GM11168 (cell line): Measurements from ENCODE around the gene ADAMTS12.

ENCODE experiments used
- in situ Hi-C: fragments of 300-500 bp; cut with MboI; formaldehyde crosslinking; loops from one replicate; pipeline ENCODE4 v1.12.0; 2022; ENCODE audit warnings: low sequenced_read_pairs; ENCODE audit not compliant: unreplicated experiment

The ADAMTS12 gene

DNA sequence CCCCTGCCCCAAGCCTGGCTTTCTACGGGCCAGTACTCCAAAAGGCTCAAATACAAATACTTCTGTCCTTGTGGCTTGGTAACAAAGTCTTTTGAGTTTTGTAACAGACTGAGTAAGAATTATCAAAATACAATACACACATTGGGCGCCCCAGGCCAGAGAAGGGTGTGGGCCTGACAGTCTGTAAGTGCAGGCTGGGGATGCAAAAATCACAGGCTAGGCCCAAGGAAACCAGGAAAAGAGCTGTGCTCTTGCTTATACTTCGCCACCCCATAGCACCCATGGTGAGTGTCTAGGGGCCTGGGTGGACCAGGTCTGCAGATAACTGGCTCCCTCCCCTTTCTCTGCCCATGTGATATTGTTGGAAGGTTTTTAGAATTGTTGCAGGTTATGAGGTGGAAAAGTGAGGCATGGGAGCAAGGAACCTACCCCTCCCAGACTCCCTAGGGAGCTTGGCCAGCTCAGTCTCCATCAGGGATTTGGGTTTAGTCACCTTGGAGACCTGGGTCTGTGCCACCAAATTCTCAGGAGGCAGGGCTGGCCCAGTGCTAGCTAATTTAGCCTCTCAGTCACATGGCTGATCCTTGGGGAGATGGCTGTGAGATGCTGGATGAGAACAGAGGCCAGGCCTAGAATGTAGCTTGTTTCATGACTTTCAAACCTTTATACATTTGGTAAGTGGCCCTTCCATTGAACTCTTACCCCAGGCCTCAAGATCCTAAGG, 378.2 kb downstream of the ADAMTS12 start:
- in situ Hi-C loops = no loop called here

DNA sequence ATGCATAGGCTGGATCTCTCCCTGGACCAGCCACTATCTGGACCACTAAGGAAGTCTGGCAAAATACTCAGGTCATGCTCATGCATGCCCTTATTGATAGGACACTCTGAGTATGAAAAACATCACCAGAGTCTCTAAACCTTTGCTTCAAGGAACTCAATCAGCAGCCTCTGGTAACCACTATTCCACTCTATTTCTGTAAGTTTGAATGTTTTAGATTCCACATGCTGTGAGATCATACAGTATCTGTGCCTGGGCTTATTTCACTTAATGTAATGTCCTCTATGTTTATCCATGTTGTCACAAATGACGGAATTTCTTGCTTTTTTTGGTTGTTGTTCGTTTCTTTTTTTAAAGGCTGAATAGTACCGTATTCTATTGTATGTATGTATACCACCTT, 382.8 kb downstream of the ADAMTS12 start:
- in situ Hi-C loops = no loop called here

DNA sequence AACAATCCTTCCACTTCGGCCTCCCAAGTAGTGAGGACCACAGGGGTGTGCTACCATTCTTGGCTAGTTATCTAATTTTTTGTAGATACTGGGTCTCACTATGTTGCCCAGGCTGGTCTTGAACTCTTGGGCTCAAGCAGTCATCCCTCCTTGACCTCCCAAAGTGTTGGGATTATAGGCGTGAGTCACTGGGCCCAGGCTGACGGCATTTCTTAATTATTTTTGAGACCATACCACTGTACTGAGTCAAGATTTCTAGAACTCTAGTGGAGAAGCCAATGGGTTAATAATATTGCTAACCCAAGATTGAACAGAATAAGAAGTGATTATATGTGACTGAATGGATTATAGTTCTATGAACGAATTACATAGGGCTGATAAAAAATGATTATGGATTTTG, 384.4 kb downstream of the ADAMTS12 start:
- in situ Hi-C loops = no loop called here

DNA sequence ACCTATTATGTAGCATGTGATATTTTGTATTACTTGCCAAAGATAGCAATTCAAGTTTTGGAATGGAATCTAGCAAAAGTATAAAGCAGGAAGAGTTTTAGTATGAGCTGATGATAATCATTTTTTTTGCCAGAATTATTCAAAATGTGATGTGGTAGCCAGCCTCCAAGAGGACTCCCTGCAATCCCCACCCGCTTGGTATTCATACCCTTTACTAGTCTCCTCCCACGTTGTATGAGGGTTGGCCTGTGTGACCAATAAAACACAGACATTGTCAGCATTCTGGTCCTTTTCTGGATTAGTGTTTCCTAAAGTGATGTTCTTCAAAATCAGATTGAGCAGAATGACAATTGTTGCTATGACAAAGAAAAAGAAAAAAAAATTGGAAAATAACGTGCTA, 387.2 kb downstream of the ADAMTS12 start:
- in situ Hi-C loops = no loop called here

DNA sequence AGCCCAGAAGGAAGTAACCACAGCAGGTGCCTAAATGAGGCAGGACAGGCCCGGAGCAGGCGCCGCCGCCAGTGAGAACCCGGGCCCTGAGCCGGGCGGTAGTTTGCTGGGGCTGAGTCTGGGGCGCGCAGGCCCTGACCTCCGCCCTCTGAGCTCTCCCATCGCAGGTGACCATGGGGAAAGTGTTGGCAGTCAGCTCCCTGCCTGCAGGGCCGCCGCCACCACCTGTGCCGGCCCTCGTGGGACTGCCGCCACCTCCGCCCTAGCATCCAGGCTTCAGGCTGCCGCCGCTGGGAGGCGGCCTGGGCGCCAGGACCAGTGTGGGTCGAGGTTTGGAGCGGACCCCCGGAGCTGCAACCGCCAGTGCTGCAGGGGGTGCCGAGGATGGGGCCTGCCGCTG, 389.9 kb downstream of the ADAMTS12 start:
- in situ Hi-C loops = no loop called here

DNA sequence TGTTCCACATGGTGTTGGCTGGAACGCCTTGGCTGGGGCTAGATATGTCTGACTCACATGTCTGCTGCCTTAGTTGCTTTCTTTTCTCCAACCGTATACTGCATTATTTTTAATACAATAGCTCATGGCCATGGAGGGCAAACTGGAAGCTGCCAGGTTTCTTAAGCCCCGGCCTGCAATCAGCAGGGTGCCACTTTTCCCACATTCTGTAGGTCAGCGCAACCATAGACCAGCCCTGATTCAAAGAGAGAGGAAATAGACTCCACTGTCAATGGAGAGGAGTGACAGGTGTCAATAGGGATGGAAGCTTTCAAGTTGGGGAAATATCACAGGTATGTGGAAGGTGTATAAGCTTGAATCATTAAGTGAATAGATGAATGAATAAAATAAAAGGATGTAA, 390.5 kb downstream of the ADAMTS12 start:
- in situ Hi-C loops = no loop called here

DNA sequence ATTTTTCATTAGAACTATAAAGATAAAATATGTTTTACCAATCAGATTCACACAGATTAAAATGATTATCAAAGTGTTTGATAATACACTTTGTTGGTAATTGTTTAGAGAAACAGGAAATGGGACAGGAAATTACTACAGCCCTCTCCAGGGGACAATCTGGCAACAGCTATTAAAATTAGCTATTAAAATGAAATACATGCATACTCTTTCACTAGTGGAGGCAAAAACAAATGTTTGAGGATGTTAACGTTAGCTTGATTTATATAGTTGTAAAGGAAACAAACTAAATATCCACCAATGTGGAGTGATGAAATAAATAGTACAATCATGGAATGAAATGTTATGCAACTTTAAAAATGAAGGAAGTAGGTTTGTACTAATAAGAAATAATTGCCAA, 397.3 kb downstream of the ADAMTS12 start:
- in situ Hi-C loops = no loop called here

DNA sequence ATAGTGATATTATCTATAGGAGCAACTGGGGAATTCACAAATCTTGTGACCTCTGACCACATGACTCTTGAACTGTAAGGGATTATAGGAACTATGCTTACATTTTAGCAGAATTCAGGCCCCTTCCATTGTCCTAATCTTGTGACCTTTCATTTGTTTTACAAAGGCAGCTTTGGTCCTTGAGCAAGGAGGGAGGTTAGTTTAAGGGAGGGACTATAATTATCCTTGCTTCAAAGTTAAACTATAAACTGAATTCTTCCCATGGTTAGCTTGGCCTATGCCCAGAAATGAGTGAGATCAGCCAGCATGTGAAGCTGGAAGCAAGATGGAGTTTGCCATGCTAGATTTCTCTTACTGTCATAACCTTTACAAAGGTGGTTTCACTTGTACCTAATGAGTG, 399.8 kb downstream of the ADAMTS12 start:
- in situ Hi-C loops = no loop called here

DNA sequence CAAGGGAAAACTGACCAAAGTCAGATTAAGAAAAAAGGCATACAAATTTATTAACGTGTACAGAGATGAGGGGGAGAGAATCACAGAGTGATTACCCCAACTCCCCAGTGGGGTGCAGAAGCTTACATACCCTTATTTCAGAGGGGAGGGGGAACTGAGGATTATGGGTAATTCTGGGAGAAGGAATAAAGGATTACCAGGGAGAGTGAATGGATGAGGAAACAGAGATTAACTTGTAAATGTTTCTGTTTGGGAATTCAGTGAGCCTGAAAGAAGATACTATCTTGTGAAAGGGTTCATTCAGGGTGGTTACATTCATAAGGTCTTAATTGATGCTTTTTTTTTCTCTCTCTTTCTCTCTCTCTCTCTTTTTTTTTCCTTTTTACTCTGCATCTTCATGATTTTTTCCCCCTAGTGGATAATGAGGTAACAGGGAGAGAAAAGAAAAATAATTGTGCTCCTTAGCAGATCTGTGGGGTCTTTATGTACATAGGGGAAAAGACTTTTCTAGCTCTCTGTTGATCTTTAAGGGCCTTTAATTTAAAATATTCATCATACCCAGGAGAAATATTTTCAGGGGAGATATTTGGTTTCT, 401.6 kb downstream of the ADAMTS12 start:
- in situ Hi-C loops = no loop called here

DNA sequence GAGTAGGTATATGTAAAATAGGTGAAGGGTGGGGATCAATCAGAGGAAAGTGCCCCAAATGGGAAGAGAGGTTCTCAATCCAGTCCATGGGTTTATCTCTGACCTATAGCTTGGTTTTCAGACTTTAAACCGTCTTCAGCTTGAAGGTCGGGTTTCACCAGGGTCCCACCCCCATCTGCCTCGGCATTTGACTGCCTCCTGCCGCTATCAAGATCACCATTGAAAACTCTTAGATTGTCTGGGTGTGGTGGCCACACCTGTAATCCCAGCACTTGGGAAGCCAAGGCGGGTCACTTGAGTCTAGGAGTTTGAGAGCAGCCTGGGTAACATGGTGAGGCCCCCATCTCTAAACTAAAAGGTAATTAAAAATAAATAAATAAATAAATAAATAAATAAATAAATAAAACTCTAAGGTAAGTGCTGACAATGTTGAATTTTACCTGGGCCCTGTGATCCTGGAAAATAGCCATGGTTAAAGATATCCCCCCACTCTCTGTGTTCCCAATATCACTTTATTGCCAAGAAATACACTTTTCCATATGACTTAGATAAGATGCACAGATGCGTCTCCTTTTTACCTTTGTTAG, 402.2 kb downstream of the ADAMTS12 start:
- in situ Hi-C loops = no loop called here

DNA sequence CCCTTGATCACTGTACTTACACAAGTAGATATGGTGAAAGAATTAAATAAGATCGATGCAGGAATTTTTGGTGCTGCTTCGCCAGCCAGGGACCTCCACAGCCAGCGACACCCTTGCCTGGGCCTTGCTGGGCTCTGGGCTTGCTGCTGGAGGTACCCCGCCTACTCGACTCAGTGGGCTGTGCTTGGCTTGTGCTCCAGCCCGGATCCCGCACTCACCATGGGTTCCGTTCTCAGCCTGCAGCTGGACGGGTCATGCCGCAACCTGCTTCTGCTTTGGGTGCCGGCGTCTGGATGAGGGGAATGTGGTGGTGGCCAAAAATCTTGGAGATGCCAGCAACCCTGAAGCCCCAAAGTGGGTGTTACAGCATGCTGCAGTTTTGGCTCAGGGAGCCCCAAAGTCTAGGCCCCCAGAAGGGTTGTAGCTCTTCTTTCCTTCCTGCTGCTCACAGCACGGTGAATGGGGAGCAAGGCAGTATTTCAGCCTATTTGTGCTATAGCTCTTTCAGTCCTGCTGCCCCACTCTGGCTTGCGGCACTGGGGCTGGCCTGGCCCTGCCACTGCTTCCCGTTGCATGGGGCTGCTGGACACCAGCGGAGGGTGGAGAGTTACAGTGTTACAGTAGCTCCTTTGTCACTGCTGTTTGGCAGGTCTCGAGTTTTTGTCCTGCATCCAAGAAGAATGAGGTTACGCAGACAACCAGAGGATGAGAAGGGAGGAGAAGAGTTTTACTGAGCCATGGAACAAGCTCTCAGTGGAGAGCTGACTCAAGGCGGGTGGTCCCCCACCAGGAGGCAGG, 403.0 kb downstream of the ADAMTS12 start:
- in situ Hi-C loops = no loop called here

DNA sequence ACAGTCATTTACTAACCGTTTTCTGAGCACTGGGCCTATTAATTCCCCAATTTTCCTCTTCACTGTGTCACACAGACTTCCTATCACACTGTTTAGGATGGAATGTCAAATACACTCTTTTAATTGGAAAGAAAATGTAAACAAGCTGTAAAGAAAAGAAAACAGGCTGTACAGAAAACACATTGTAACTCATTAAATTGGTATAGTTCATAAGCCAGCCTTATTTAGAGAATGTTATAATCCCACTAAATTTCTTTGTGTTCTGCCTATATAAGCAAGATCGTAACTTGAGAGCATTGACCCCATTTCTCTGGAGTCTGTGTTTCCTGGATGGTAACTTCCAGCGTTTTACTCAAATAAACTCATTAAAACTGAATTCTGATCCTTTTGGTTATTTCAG, 404.6 kb downstream of the ADAMTS12 start:
- in situ Hi-C loops = no loop called here

DNA sequence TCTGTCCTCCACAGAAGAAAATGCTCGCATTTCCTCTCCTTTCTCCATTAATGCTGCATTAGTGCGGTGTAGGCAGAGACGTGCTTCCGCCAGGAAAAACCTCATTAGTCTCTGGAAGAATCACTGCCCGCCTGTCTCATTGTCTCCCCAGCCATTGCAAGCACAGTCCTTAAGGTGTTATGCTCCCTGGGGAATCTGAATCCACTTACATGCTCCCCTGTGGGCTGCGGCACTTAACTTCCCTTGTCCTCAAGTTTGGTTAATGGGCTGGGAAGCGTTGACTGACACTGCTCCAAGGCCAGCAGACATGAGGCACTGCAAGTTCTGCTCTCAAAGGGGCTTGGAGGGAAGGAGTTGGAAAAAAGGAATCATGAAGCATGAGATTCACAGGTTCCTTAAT, 409.5 kb downstream of the ADAMTS12 start:
- in situ Hi-C loops = no loop called here

DNA sequence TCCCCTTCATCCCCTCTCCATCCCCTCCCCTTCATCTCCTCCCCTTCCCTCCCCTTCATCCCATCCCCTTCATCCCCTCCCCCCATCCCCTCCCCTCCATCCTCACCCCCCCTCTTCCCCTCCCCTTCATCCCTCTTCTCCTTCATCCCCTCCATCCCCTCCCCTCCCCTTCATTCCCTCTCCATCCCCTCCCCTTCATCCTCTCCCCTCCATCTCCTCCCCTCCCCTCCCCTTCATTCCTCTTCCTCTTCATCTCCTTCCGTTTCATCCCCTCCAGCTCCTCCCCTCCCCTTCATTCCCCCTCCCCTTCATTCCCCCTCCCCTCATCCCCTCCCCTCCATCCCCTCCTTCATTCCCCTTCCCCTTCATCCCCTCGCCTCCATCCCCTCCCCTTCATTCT, 410.9 kb downstream of the ADAMTS12 start:
- in situ Hi-C loops = no loop called here

DNA sequence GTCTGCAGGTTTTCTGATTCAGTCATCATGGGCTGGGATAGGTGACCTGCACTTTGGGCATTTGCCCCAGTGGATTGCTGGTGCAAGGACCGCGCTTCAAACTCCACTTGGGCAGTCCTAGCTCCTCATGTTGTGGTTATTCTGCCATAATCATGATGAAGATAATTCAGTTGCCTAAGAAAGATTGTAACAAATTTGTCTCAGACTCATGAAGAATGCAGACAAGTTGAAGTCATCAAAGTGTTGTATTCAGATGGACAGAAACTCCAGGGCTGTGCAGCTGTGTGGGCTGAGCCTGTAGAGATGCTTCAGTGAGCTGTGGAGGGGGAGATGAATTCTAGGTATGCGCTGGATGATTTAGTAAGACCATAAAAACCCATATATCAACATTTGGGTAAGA, 412.5 kb downstream of the ADAMTS12 start:
- in situ Hi-C loops = no loop called here

DNA sequence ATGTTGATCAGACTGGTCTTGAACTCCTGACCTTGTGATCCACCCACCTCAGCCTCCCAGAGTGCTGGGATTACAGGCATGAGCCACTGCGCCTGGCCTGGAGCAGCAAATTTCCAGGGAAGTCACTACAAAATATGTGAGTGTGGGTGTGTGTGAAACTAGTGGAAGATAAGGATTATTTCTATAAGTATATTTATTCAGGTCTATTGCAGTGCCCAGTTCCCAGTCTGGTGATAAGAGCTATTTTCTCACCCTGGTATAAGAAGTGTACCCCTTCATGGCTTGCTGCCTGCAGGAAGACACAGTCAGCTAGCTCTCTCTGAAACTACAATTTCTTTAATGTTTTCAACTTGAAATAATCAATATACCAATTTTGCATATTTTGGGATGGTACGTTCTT, 414.0 kb downstream of the ADAMTS12 start:
- in situ Hi-C loops = no loop called here

DNA sequence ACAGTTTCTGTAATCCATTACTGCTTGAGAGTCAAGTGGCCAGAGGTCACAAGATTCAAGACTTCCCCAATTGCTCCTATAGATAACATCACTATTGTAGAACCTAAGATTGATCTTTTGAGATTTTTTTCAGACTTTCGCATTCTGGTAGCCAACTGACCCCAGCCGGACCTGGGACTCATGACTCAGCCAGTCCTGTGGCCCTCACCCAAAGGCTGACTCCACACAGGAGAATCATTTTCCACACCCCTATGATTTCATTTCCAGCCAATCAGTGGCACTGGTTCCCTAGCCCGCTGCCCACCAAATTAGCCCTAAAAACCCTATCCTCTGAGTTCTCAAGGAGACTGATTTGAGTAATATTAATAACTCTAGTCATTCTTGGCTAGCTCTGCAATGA, 414.8 kb downstream of the ADAMTS12 start:
- in situ Hi-C loops = no loop called here

DNA sequence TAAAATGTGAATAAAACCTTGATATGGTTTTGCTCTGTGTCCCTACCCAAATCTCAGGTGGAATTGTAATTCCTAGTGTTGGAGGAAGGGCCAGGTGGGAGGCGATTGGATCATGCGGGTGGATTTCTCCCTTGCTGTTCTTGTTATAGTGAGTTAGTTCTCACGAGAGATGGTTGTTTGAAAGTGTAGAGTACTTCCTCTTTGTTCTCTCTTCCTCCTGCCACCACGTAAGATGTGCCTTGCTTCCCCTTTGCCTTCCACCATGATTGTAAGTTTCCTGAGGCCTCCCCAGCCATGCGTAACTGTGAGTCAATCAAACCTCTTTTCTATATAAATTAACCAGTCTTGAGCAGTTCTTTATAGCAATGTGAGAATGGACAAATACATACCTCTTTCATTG, 416.1 kb downstream of the ADAMTS12 start:
- in situ Hi-C loops = no loop called here

DNA sequence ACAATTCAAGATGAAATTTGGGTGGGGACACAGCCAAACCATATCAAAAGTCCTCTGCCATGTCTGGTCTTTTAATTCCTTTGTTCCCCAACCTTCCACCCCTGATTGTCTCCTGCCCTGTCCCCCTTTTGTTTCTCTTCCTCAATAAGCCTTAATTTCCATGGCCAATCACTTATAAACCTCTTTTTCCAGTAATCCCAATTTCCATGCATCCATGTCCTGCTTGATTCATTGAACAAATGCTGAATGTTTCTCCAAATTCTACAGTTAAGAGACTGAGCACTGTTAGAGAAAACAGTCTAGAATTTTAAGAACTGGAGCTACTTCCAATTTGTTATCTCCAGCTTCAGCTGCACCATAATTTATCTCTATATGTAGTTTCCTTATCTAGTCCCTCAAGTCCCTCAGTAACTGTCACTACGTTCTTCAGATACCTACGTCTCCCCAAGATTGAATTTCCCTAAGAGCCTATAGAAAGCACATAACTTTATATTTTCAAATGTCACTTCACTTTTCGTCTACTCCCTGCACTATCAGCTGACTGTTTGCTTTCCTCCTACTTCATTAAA, 416.8 kb downstream of the ADAMTS12 start:
- in situ Hi-C loops = no loop called here

DNA sequence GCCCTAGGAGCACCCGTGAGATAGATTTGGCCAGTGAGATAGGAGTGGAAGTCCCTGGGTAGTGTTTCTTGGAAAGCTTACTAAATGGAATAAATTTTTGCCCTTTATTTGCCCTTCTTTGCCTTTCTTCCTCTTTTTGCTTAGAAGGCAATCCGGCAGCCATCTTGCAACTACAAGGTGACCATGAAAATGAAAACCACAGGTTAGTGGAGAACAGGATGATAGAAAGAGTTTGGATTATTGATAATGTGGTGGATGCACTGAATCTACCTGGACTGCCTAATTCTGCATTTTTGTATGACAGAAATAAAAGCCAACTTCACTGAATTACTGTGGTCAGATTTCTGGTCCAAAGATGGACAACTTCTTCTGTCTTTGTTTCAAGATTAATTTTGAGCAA, 417.8 kb downstream of the ADAMTS12 start:
- in situ Hi-C loops = no loop called here
